B cell (primary cell): ENCODE data around the gene TMEM220. TPM values are rescaled to one million over a fixed set of nuclear protein-coding genes. Genes with fewer than 3 reads are reported as not detected.

Source experiments
- ATAC-seq: fragments of 200-7000 bp; cut with Tn5 transposase; one replicate; pipeline ENCODE4 v1.10.0; 2021; ENCODE audit warnings: low read depth, mild to moderate bottlenecking, moderate number of reproducible peaks, moderate library complexity
- CTCF ChIA-PET: fragments of 350-600 bp; sonication (Branson Sonifier 250); formaldehyde crosslinking; loops from one replicate; lab custom pipeline; 2021; ENCODE audit warnings: antibody characterized with exemption, inconsistent platforms; lab: Charles Lee
- POLR2A ChIA-PET: fragments of 350-600 bp; sonication (Branson Sonifier 250); formaldehyde crosslinking; loops from one replicate; lab custom pipeline; 2021; ENCODE audit warnings: antibody characterized with exemption; lab: Charles Lee
- DNase-seq: peaks from one replicate; pipeline ENCODE4 v3.0.0; 2013
- H2AFZ ChIP-seq: 2 replicates; pipeline ENCODE4 v1.6.1; 2012; ENCODE audit warnings: mild to moderate bottlenecking, low read depth, low read length; ENCODE audit not compliant: insufficient read depth, poor library complexity, severe bottlenecking
- H3K27ac ChIP-seq, 2 donors: 1 replicate in 1 of 2; 2 replicates in 1 of 2; pipeline ENCODE4 v1.5.1; 2012 to 2013; ENCODE audit warnings: low read length in 2 of 2, mild to moderate bottlenecking in 2 of 2, moderate library complexity in 1 of 2
- H3K27me3 ChIP-seq, 4 experiments: fragments of 200-600 bp in 1 of 4; sonication (generic) in 1 of 4; replicated peaks in 1 of 4; 1 replicate in 2 of 4; 2 replicates in 2 of 4; pipeline versions ENCODE4 v1.6.1 to v1.7.0; 2013 to 2016; ENCODE audit warnings: low read length in 3 of 4, mild to moderate bottlenecking in 2 of 4, mixed read lengths in 1 of 4, moderate library complexity in 1 of 4; ENCODE audit not compliant: insufficient read depth in 4 of 4, control insufficient read depth in 3 of 4; ENCODE audit errors: control extremely low read depth in 1 of 4
- H3K36me3 ChIP-seq, 2 experiments: replicated peaks in 1 of 2; 1 replicate in 1 of 2; 2 replicates in 1 of 2; pipeline versions ENCODE4 v1.6.1 to v1.7.1; 2013; ENCODE audit warnings: low read length in 1 of 2; ENCODE audit not compliant: insufficient read depth in 2 of 2, control insufficient read depth in 1 of 2; ENCODE audit errors: control extremely low read depth in 1 of 2, extremely low read depth in 1 of 2
- H3K4me1 ChIP-seq, 2 donors: fragments of 200-600 bp in 1 of 2; sonication (generic) in 1 of 2; 1 replicate in 1 of 2; 2 replicates in 1 of 2; pipeline versions ENCODE4 v1.5.1 to v1.6.1; 2013 to 2017; ENCODE audit warnings: low read length in 2 of 2; ENCODE audit not compliant: control insufficient read depth in 2 of 2, insufficient read depth in 2 of 2
- H3K4me2 ChIP-seq: replicated peaks from 2 replicates; pipeline ENCODE3; 2012; ENCODE audit warnings: mild to moderate bottlenecking, low read depth, low read length; ENCODE audit not compliant: poor library complexity, severe bottlenecking
- H3K4me3 ChIP-seq, 5 experiments: fragments of 200-600 bp in 1 of 5; sonication (generic) in 1 of 5; 1 replicate in 3 of 5; 2 replicates in 2 of 5; pipeline versions ENCODE4 v1.5.1 to v1.7.0; 2011 to 2016; ENCODE audit warnings: low read length in 4 of 5, mild to moderate bottlenecking in 4 of 5, low read depth in 2 of 5, control low read depth in 1 of 5, moderate library complexity in 1 of 5; ENCODE audit not compliant: insufficient read depth in 1 of 5; ENCODE audit errors: control extremely low read depth in 1 of 5, extremely low read depth in 1 of 5
- H3K79me2 ChIP-seq: fragments of 200-600 bp; sonication (generic); one replicate; pipeline ENCODE4 v1.6.0; 2016; ENCODE audit warnings: low read length; ENCODE audit not compliant: control insufficient read depth, insufficient read depth
- H3K9ac ChIP-seq: fragments of 200-600 bp; sonication (generic); 2 replicates; pipeline ENCODE4 v1.6.1; 2017; ENCODE audit warnings: mild to moderate bottlenecking, low read length, moderate library complexity
- H3K9me3 ChIP-seq, 3 donors: one replicate each; pipeline versions ENCODE4 v1.6.1 to v1.7.1; 2013; ENCODE audit warnings: low read length in 2 of 3; ENCODE audit not compliant: control insufficient read depth in 2 of 3, insufficient read depth in 1 of 3; ENCODE audit errors: control extremely low read depth in 1 of 3
- H4K20me1 ChIP-seq: 2 replicates; pipeline ENCODE4 v1.6.0; 2012; ENCODE audit warnings: mild to moderate bottlenecking, low read length; ENCODE audit not compliant: insufficient read depth, control insufficient read depth, poor library complexity, severe bottlenecking
- H3K27ac Mint-ChIP-seq: one replicate; pipeline ENCODE4 v1.8.0; 2021; ENCODE audit warnings: mixed read lengths
- H3K27me3 Mint-ChIP-seq: one replicate; pipeline ENCODE4 v1.8.0; 2021; ENCODE audit warnings: mixed read lengths
- H3K4me1 Mint-ChIP-seq: one replicate; pipeline ENCODE4 v1.8.0; 2021; ENCODE audit warnings: mixed read lengths
- H3K4me3 Mint-ChIP-seq: one replicate; pipeline ENCODE4 v1.8.0; 2021; ENCODE audit warnings: mixed read lengths
- H3K9me3 Mint-ChIP-seq: one replicate; pipeline ENCODE4 v1.8.0; 2022; ENCODE audit warnings: mixed read lengths; ENCODE audit not compliant: insufficient read depth
- EZH2 ChIP-seq: IDR thresholded peaks from 2 replicates; pipeline ENCODE4 v1.6.1; 2012; ENCODE audit warnings: borderline replicate concordance, low read depth, mild to moderate bottlenecking, moderate library complexity, low read length; ENCODE audit not compliant: insufficient read depth, poor library complexity, severe bottlenecking
- WGBS: methylation state at CpG from one replicate; pipeline ENCODE4 v1.1.5; 2013; ENCODE audit warnings: missing lambda C conversion rate; ENCODE audit not compliant: insufficient coverage; 5-methylcytosine and 5-hydroxymethylcytosine counted together
- intact Hi-C: fragments of 100-400 bp; cut with micrococcal nuclease; formaldehyde crosslinking; loops from one replicate; pipeline ENCODE4 v1.10.0; 2022
- polyA plus RNA-seq: library from polyadenylated mRNA; depleted of rRNA; stranded (reverse); fragments of >200 nt; gene quantifications from 2 replicates; pipeline ENCODE4 v1.2.3, GENCODE V29; 2012
- total RNA-seq, 2 donors: library from RNA; stranded (reverse); fragments of 120-200 nt in 1 of 2; gene quantifications; 1 replicate in 1 of 2; 2 replicates in 1 of 2; pipeline versions ENCODE4 v1.2.3 to v1.2.4, GENCODE V29; 2013 to 2022
- TF ChIP-seq, protein P1 (sequence below): fragments of 200-600 bp; IDR thresholded peaks from one replicate; pipeline ENCODE4 v1.8.0; 2022; ENCODE audit warnings: antibody characterized with exemption, mild to moderate bottlenecking

TMEM220 gene
- total and polyA plus RNA-seq, 2 donors (not counting 1 experiment from before 2014, with no cell fraction given) = 2.9 to 7.4 TPM

GRCh38 chr17:10776381-10776780 lies 46.6 kb upstream of the TMEM220 start:
- Histone ChIP-seq H3K27ac (no peak overlapping the region), H4K20me1 (no peaks in the 10 kb centered on the region), H3K79me2 (no peaks in the 10 kb centered on the region), H2AFZ (no peak overlapping the region), H3K36me3 (no peaks in the 10 kb centered on the region), H3K27me3 (peaks cover 0 to 4% (median 0%) of the 10 kb centered on the region in 4 experiments), H3K9ac (no peak overlapping the region), H3K9me3 (peaks cover 0 to 8% (median 6%) of the 10 kb centered on the region in 3 donors), H3K4me3 (no peak overlapping the region), H3K4me2 (no peak overlapping the region), H3K4me1 (peaks cover 0 to 6% of the 10 kb centered on the region in 2 donors)
- Mint-ChIP-seq H3K27me3 (peaks cover 2% of the 10 kb centered on the region), H3K9me3 (peaks cover 9% of the 10 kb centered on the region), H3K4me1 (peaks cover 5% of the 10 kb centered on the region), H3K4me3 (no peak overlapping the region), H3K27ac (no peak overlapping the region)
- intact Hi-C loops = no loop called here
- ChIA-PET CTCF (interaction anchor here (0.7 kb wide), 1 partner anchor 94 kb away, joined by 3 read pairs; no protein-coding TSS in a partner anchor), POLR2A (no interaction called here)
- TF ChIP-seq, protein P1, sequence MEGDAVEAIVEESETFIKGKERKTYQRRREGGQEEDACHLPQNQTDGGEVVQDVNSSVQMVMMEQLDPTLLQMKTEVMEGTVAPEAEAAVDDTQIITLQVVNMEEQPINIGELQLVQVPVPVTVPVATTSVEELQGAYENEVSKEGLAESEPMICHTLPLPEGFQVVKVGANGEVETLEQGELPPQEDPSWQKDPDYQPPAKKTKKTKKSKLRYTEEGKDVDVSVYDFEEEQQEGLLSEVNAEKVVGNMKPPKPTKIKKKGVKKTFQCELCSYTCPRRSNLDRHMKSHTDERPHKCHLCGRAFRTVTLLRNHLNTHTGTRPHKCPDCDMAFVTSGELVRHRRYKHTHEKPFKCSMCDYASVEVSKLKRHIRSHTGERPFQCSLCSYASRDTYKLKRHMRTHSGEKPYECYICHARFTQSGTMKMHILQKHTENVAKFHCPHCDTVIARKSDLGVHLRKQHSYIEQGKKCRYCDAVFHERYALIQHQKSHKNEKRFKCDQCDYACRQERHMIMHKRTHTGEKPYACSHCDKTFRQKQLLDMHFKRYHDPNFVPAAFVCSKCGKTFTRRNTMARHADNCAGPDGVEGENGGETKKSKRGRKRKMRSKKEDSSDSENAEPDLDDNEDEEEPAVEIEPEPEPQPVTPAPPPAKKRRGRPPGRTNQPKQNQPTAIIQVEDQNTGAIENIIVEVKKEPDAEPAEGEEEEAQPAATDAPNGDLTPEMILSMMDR = no peak
- TF ChIP-seq EZH2 = no peak
- WGBS = no CpG with 5 or more reads among the region's 2 CpGs
- DNase-seq = peak; percentile 7
- ATAC-seq = no peak

- H3K4me1 ChIP-seq = peaks cover 0 to 6% of the 10 kb centered on the region in 2 donors
- Mint-ChIP-seq H3K4me3 (no peak overlapping the region), H3K27ac (no peak overlapping the region), H3K4me1 (peaks cover 5% of the 10 kb centered on the region), H3K27me3 (peaks cover 2% of the 10 kb centered on the region), H3K9me3 (peaks cover 10% of the 10 kb centered on the region)
- H2AFZ ChIP-seq = no peak overlapping the region
- H3K9me3 ChIP-seq = peaks cover 0 to 8% (median 6%) of the 10 kb centered on the region in 3 donors
- DNase-seq (no peak), ATAC-seq (no peak)
- no peak overlapping the region for H3K27ac ChIP-seq
- no peak for TF ChIP-seq EZH2
- TF ChIP-seq, protein P1 = no peak
- intact Hi-C loops = no loop called here
- POLR2A ChIA-PET = no interaction called here
- H3K4me3 ChIP-seq = no peak overlapping the region
- peaks cover 0 to 4% (median 0%) of the 10 kb centered on the region in 4 experiments for H3K27me3 ChIP-seq
- CTCF ChIA-PET = interaction anchor here (0.7 kb wide), 1 partner anchor 95 kb away, joined by 3 read pairs; no protein-coding TSS in a partner anchor
- H3K79me2 ChIP-seq = no peaks in the 10 kb centered on the region
- WGBS = 83% methylated on average over 1 of the region's 5 CpGs
- H3K4me2 ChIP-seq = no peak overlapping the region
- no peaks in the 10 kb centered on the region for H4K20me1 ChIP-seq
- H3K36me3 ChIP-seq = no peaks in the 10 kb centered on the region
- H3K9ac ChIP-seq = no peak overlapping the region
These were observed 46.0 kb upstream of the TMEM220 start for GRCh38 chr17:10775740-10776356.
